Karpas-422 (cell line): ENCODE data around the gene WDR90. TPM values are rescaled to one million over a fixed set of nuclear protein-coding genes. Genes with fewer than 3 reads are reported as not detected.

Experiments
- DNase-seq: peaks from one replicate; pipeline ENCODE4 v3.0.0-alpha.2; 2015
- H2AFZ ChIP-seq: fragments of 200-600 bp; sonication (generic); 2 replicates; pipeline ENCODE4 v1.6.1; 2014; ENCODE audit warnings: antibody characterized with exemption, low read length, mixed read lengths
- H3K27ac ChIP-seq: fragments of 200-600 bp; sonication (generic); 2 replicates; pipeline ENCODE4 v1.5.1; 2014; ENCODE audit warnings: mild to moderate bottlenecking, low read length, moderate library complexity
- H3K27me3 ChIP-seq: fragments of 200-600 bp; sonication (generic); 2 replicates; pipeline ENCODE4 v1.6.1; 2014; ENCODE audit warnings: low read length, mixed read lengths
- H3K36me3 ChIP-seq: fragments of 200-600 bp; sonication (generic); 2 replicates; pipeline ENCODE4 v1.6.1; 2014; ENCODE audit warnings: low read length, mixed read lengths; ENCODE audit not compliant: insufficient read depth
- H3K4me1 ChIP-seq: fragments of 200-600 bp; sonication (generic); 2 replicates; pipeline ENCODE4 v1.6.1; 2014; ENCODE audit warnings: mild to moderate bottlenecking, low read length, mixed read lengths
- H3K4me2 ChIP-seq: fragments of 200-600 bp; sonication (generic); 2 replicates; pipeline ENCODE4 v1.6.1; 2014; ENCODE audit warnings: low read length, low read depth, mild to moderate bottlenecking; ENCODE audit not compliant: poor library complexity, severe bottlenecking
- H3K4me3 ChIP-seq: fragments of 200-600 bp; sonication (generic); 2 replicates; pipeline ENCODE4 v1.5.1; 2014; ENCODE audit warnings: mild to moderate bottlenecking, antibody characterized with exemption, low read length, mixed read lengths
- H3K79me2 ChIP-seq: fragments of 200-600 bp; sonication (generic); 2 replicates; pipeline ENCODE4 v1.6.1; 2014; ENCODE audit warnings: mild to moderate bottlenecking, low read length, mixed read lengths
- H3K9ac ChIP-seq: fragments of 200-600 bp; sonication (generic); 2 replicates; pipeline ENCODE4 v1.6.0; 2014; ENCODE audit warnings: low read length
- H3K9me2 ChIP-seq: fragments of 200-600 bp; sonication (generic), shearing (Covaris generic); replicated peaks from 2 replicates; pipeline ENCODE4 v1.6.0; 2014; ENCODE audit warnings: mild to moderate bottlenecking, low read length, moderate library complexity; ENCODE audit not compliant: insufficient read depth
- H3K9me3 ChIP-seq: fragments of 300-700, 200-600 bp; sonication (generic); 2 replicates; pipeline ENCODE4 v1.6.1; 2014; ENCODE audit warnings: low read length, mixed read lengths
- H4K20me1 ChIP-seq: fragments of 200-600 bp; sonication (generic); 2 replicates; pipeline ENCODE4 v1.6.1; 2014; ENCODE audit warnings: mild to moderate bottlenecking, antibody characterized with exemption, low read length, low read depth; ENCODE audit not compliant: insufficient read depth
- total RNA-seq: library from RNA; depleted of rRNA; stranded (reverse); fragments of >200 nt; shearing (Covaris generic); gene quantifications from 2 replicates; pipeline ENCODE4 v1.2.3, GENCODE V29; 2014; ENCODE audit warnings: low replicate concordance

Gene WDR90
- total RNA-seq, 1 experiment from 2014 or later = 37.2 TPM

DNA sequence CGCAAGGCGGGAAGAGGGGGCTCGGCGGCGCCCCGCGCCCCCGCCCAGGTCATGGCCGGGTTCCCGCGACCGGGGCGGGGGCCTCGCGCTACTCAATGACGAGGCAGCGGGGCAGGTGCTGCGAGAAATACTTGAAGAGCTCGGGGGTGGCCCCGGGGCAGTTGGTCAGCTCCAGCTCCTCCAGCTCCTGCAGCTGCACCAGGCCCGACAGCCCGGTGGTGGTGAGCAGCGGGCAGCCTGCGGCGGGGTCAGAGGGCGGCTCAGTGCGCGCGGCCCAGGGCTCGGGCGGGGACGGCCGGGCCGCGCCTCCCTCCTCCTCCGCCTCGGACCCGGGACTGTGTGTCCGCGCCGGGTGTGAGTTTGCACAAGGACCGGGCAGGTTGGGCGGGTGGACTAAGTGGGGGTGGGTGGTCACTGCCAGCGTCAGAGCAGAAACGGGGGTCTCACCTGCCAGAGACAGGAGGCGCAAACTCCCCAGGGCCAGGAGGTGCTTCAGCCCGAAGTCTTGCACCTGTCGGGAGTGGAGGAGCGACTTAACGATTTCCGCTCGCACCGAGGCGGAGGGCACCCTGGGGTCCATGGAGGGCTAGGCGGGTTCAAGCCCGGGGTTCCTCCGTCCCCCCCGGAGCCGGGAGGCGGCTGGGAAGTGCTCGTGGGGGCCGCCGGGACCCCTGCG lies 45.2 kb downstream of the WDR90 start:
- DNase-seq = no peak

DNA sequence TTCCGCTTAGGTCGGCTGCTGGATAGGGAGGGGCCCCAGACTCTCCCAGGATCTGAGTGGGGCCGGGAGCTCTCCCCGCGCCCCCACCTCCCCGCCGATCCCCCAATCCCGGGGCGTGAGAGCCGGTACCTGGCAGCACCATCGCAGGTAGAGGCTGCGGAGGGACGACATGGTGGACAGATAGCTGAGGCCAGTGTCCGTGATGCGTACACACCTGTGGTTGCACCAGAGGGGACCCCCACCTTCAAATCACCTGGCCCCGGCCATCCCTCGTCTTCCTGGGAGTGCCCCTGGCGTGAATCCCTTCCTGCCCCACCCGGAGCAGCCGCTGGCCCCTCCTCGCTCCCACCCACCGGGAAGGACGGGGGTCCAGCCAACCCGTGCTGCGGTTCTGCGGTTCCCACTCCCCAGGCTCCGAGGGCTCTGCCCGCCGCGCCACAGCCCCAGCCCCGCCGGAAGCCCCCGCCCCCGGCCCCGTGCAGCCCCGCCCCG lies 45.7 kb downstream of the WDR90 start:
- no peak for DNase-seq
- H3K9ac ChIP-seq = peak overlapping the region; percentile 74
- H2AFZ ChIP-seq = no peak overlapping the region
- no peak overlapping the region for H3K27ac ChIP-seq
- H3K4me1 ChIP-seq = peaks cover 23% of the 10 kb centered on the region
- no peaks in the 10 kb centered on the region for H4K20me1 ChIP-seq
- H3K36me3 ChIP-seq = no peaks in the 10 kb centered on the region
- H3K4me3 ChIP-seq = peak overlapping the region; percentile 67
- H3K4me2 ChIP-seq = peak overlapping the region; percentile 74
- H3K27me3 ChIP-seq = no peaks in the 10 kb centered on the region
- H3K9me2 ChIP-seq = no peaks in the 10 kb centered on the region; the same call in 1 of the 2 replicates
- H3K9me3 ChIP-seq = no peaks in the 10 kb centered on the region
- no peaks in the 10 kb centered on the region; the same call in 1 of the 2 replicates for H3K79me2 ChIP-seq

More for the DNA sequence above, 45.2 kb downstream of the WDR90 start:
- peak overlapping the region; percentile 74 for H3K4me2 ChIP-seq
- H3K9ac ChIP-seq = peak overlapping the region; percentile 74
- no peaks in the 10 kb centered on the region; the same call in 1 of the 2 replicates for H3K9me2 ChIP-seq
- H2AFZ ChIP-seq = no peak overlapping the region
- H3K36me3 ChIP-seq = no peaks in the 10 kb centered on the region
- H3K27me3 ChIP-seq = no peaks in the 10 kb centered on the region
- H3K27ac ChIP-seq = no peak overlapping the region
- peak overlapping the region; percentile 67; the same call in 1 of the 2 replicates for H3K4me3 ChIP-seq
- peaks cover 26% of the 10 kb centered on the region for H3K4me1 ChIP-seq
- H3K79me2 ChIP-seq = peaks cover 6% of the 10 kb centered on the region; the same call in 1 of the 2 replicates
- no peaks in the 10 kb centered on the region for H3K9me3 ChIP-seq
- no peaks in the 10 kb centered on the region for H4K20me1 ChIP-seq

DNA sequence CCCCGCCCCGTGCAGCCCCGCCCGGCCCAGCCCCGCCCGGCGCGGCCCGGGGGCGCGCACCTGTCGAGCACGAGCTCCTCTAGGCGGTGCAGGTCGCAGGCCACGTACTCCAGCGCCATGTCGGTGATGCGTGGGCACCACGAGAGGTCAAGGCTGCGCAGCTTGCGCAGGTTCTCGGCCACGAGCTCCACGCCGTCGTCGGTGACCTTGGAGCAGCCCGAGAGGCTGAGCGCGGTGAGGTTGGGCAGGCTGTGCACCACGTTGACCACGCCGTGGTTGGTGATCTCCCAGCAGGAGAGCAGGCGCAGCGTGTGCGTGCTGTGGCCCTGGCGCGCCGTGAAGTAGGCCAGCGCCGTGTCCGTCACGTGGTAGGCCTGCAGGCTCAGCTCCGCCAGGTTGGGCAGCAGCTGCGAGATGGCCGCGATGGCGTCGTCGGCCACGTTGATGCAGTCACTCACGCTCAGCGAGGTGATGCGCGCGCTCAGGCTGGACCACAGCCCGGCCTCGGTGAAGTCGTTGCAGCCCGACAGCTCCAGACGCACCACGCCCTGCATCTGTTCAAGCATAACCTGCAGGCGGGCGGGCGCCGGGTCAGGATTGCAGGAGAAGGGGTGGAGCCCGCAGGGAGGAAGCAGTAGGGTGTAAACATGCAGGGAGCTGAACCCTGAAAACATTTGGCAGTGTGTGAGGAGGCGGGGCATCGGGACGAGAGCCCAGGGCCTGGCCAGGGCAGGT lies 46.4 kb downstream of the WDR90 start:
- DNase-seq = peak; percentile 87
- Histone ChIP-seq H3K4me3 (peak overlapping the region; percentile 65; the same call in 1 of the 2 replicates), H3K9me3 (no peaks in the 10 kb centered on the region), H3K4me1 (peaks cover 23% of the 10 kb centered on the region), H3K4me2 (peak overlapping the region; percentile 90), H3K79me2 (no peaks in the 10 kb centered on the region), H2AFZ (peak overlapping the region; percentile 89; the same call in 1 of the 2 replicates), H3K36me3 (no peaks in the 10 kb centered on the region), H3K27me3 (no peaks in the 10 kb centered on the region), H3K27ac (no peak overlapping the region), H4K20me1 (no peaks in the 10 kb centered on the region), H3K9ac (peak overlapping the region; percentile 79), H3K9me2 (no peaks in the 10 kb centered on the region; the same call in 1 of the 2 replicates)

- Histone ChIP-seq H3K4me2 (no peak overlapping the region), H4K20me1 (0 out of 2 replicates have a peak, but pooled peaks cover under 1% of the 10 kb centered on the region), H2AFZ (no peak overlapping the region), H3K27me3 (no peaks in the 10 kb centered on the region), H3K4me1 (peaks cover 18% of the 10 kb centered on the region), H3K9ac (no peak overlapping the region), H3K9me3 (no peaks in the 10 kb centered on the region), H3K27ac (no peak overlapping the region), H3K36me3 (no peaks in the 10 kb centered on the region), H3K9me2 (no peaks in the 10 kb centered on the region), H3K79me2 (no peaks in the 10 kb centered on the region), H3K4me3 (no peak overlapping the region)
- no peak for DNase-seq
Observed at GRCh38 chr16:698911-699671, 49.9 kb downstream of the WDR90 start.

- Histone ChIP-seq H3K9me3 (no peaks in the 10 kb centered on the region), H3K79me2 (no peaks in the 10 kb centered on the region), H3K4me1 (peaks cover under 1% of the 10 kb centered on the region), H3K27ac (no peak overlapping the region), H2AFZ (no peak overlapping the region), H4K20me1 (0 out of 2 replicates have a peak, but pooled peaks cover 3% of the 10 kb centered on the region), H3K36me3 (no peaks in the 10 kb centered on the region), H3K27me3 (no peaks in the 10 kb centered on the region), H3K4me3 (no peak overlapping the region), H3K9ac (no peak overlapping the region), H3K4me2 (no peak overlapping the region), H3K9me2 (no peaks in the 10 kb centered on the region)
- DNase-seq = peak; percentile 60
Observed at GRCh38 chr16:700684-701584, 51.8 kb downstream of the WDR90 start.

DNA sequence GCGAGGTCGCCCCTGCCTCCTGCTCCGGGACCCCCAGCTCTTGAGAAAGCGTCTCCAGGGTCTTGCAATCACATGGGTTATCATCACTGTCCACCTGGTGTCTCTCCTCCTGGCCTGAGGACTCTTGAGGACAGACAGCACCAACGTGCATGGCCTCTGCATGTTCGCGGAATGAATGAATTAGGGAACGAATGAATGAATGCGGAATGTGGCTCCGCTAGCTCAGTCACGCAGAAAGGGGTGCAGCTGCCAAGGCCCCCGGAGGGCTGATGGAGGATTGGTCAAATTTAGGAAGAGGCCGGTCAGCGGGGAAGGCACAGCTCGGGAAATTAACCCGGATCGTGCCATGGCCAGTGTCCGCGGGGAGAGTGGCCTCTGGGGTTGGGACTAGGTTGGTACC lies 53.2 kb downstream of the WDR90 start:
- Histone ChIP-seq H3K36me3 (no peaks in the 10 kb centered on the region), H3K4me2 (no peak overlapping the region), H3K9me2 (no peaks in the 10 kb centered on the region), H3K9ac (no peak overlapping the region), H3K79me2 (no peaks in the 10 kb centered on the region), H3K4me3 (no peak overlapping the region), H3K27ac (no peak overlapping the region), H3K27me3 (no peaks in the 10 kb centered on the region), H3K4me1 (no peaks in the 10 kb centered on the region), H4K20me1 (0 out of 2 replicates have a peak, but pooled peaks cover 3% of the 10 kb centered on the region), H3K9me3 (no peaks in the 10 kb centered on the region), H2AFZ (no peak overlapping the region)
- no peak for DNase-seq

DNA sequence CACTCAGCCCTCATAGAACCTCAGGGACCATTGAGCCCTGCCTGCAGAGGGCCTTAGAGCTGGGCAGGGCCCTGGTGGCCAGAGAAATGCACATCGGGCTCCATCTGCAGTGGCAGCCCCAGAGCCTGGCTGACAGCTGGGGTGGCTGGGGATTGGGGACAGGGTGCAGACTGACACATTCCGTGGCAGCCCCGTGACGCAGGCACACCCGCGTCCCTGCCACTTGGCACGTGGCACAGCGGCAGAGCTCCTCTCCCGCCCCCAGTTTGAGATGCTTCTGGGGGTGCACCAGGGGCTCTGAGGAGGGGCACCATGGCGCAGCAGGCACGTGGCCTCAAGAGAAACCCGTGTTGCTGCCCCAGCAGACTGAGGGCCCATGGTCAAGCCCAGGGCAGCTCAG lies 54.2 kb downstream of the WDR90 start:
- no peak overlapping the region for H3K9ac ChIP-seq
- DNase-seq = no peak
- H3K27ac ChIP-seq = no peak overlapping the region
- no peak overlapping the region for H2AFZ ChIP-seq
- H3K9me2 ChIP-seq = no peaks in the 10 kb centered on the region
- no peak overlapping the region for H3K4me3 ChIP-seq
- no peaks in the 10 kb centered on the region for H3K27me3 ChIP-seq
- H3K79me2 ChIP-seq = no peaks in the 10 kb centered on the region
- no peaks in the 10 kb centered on the region for H3K36me3 ChIP-seq
- 0 out of 2 replicates have a peak, but pooled peaks cover 3% of the 10 kb centered on the region for H4K20me1 ChIP-seq
- no peaks in the 10 kb centered on the region for H3K9me3 ChIP-seq
- H3K4me2 ChIP-seq = no peak overlapping the region
- H3K4me1 ChIP-seq = no peaks in the 10 kb centered on the region
